SU-DHL-6 (cell line): ENCODE measurements around the gene BRIP1.

Experiments used
- EZH2phosphoT487 ChIP-seq: fragments of 200-600 bp; sonication (generic), shearing (Covaris generic); conservative IDR thresholded peaks from 2 replicates; pipeline ENCODE4 v1.6.1; 2018; ENCODE audit warnings: mild to moderate bottlenecking, antibody characterized with exemption, low read length, moderate library complexity, mixed read lengths
- TF ChIP-seq, protein P1 (sequence below): fragments of 200-600 bp; sonication (generic); IDR thresholded peaks from one replicate; pipeline ENCODE4 v1.5.1; 2017; ENCODE audit warnings: antibody characterized with exemption, mild to moderate bottlenecking, low read length, moderate library complexity; ENCODE audit not compliant: insufficient read depth, poor library complexity, severe bottlenecking

DNA sequence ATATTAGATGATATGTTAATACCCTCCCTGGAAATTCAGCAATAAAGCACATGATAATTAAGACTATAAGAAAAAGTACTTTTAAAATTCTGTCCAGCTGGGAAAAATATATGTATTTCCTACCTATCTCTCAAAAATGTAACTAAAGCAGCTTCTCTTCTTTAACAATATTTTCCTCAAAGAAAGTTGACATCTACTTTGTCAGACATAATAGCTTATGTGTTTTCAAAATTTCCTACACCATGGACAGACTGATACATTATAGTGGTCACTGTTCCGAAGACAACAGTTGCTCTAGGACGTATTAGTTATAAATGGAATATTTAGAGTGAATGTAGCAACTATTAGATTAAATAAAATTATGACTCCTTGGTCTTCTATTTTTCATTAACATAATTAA, 140.9 kb downstream of the BRIP1 start:
- TF ChIP-seq, protein P1, sequence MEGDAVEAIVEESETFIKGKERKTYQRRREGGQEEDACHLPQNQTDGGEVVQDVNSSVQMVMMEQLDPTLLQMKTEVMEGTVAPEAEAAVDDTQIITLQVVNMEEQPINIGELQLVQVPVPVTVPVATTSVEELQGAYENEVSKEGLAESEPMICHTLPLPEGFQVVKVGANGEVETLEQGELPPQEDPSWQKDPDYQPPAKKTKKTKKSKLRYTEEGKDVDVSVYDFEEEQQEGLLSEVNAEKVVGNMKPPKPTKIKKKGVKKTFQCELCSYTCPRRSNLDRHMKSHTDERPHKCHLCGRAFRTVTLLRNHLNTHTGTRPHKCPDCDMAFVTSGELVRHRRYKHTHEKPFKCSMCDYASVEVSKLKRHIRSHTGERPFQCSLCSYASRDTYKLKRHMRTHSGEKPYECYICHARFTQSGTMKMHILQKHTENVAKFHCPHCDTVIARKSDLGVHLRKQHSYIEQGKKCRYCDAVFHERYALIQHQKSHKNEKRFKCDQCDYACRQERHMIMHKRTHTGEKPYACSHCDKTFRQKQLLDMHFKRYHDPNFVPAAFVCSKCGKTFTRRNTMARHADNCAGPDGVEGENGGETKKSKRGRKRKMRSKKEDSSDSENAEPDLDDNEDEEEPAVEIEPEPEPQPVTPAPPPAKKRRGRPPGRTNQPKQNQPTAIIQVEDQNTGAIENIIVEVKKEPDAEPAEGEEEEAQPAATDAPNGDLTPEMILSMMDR = no peak
- TF ChIP-seq EZH2phosphoT487 = no peak
